ENCODE results near the gene PDE11A.

Gene PDE11A

DNA sequence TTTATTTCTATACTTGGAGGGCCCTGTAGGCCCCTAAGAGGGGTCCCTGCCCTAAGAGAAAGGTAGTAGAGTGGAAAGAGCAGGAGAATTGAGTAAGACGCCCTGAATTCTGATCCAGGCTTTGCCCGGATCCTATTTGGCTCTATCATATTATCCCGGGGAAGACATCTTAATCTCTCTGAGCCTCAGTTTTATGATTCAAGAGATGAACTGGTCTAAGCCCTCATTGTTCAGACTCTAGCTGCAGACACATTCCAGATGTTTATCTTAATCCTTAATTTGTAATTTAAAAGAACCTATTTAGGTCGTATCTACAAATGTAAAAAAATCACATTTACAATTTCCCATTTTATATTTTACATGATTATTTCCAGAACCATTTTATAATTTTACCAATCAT is 459.9 kb downstream of the PDE11A start:
- no peak for TF ChIP-seq FOXP2 (optimal IDR thresholded peaks at IDR 0.05; ENCODE audit: borderline replicate concordance, extremely low read depth, extremely low read length, insufficient read depth)
- no peak for TF ChIP-seq POLR2AphosphoS5 (IDR thresholded peaks at IDR 0.05; ENCODE audit: low read depth, low read length)
- TF ChIP-seq SIN3A (IDR thresholded peaks at IDR 0.05; ENCODE audit: borderline replicate concordance, insufficient read depth, low read length) = no peak
- TF ChIP-seq, protein P1, sequence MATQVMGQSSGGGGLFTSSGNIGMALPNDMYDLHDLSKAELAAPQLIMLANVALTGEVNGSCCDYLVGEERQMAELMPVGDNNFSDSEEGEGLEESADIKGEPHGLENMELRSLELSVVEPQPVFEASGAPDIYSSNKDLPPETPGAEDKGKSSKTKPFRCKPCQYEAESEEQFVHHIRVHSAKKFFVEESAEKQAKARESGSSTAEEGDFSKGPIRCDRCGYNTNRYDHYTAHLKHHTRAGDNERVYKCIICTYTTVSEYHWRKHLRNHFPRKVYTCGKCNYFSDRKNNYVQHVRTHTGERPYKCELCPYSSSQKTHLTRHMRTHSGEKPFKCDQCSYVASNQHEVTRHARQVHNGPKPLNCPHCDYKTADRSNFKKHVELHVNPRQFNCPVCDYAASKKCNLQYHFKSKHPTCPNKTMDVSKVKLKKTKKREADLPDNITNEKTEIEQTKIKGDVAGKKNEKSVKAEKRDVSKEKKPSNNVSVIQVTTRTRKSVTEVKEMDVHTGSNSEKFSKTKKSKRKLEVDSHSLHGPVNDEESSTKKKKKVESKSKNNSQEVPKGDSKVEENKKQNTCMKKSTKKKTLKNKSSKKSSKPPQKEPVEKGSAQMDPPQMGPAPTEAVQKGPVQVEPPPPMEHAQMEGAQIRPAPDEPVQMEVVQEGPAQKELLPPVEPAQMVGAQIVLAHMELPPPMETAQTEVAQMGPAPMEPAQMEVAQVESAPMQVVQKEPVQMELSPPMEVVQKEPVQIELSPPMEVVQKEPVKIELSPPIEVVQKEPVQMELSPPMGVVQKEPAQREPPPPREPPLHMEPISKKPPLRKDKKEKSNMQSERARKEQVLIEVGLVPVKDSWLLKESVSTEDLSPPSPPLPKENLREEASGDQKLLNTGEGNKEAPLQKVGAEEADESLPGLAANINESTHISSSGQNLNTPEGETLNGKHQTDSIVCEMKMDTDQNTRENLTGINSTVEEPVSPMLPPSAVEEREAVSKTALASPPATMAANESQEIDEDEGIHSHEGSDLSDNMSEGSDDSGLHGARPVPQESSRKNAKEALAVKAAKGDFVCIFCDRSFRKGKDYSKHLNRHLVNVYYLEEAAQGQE (IDR thresholded peaks at IDR 0.05; ENCODE audit: insufficient read depth in 1 of 2, low read depth in 2 of 2, low read length in 2 of 2) = no peak
- no peak for TF ChIP-seq TAF1 (IDR thresholded peaks at IDR 0.05; ENCODE audit: borderline replicate concordance, insufficient read depth, low read length)

DNA sequence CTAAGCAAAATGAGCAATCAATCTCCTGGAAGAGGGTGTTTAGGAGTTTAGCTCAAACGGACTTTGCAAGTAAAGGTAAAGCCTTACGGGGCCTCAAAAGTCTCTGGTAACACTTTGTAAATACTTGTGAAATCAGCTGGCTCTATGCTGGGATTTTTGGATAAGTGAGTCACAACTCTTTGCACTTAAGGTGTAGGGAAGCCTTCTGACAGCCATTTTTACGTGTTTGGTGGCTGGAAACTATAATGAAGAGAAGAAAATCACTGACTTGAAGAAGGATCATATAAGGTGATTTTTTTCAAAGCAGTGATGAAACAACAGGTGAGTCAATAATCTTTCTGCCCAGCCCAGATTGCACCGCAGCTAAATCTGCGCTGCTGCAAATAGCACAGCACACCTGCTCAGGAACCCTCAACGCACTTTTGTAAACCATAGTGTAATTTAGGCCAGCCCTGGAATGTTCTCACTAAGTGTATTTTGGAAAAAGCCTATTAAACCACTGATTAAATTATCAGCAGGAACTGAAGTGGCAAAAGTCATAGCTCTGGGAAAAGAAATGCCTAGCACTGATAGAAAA is 461.2 kb downstream of the PDE11A start:
- TF ChIP-seq TAF1 (IDR thresholded peaks at IDR 0.05; ENCODE audit: borderline replicate concordance, insufficient read depth, low read length) = no peak
- TF ChIP-seq FOXP2 (optimal IDR thresholded peaks at IDR 0.05; ENCODE audit: borderline replicate concordance, extremely low read depth, extremely low read length, insufficient read depth) = no peak
- TF ChIP-seq, protein P1 (IDR thresholded peaks at IDR 0.05; ENCODE audit: insufficient read depth in 1 of 2, low read depth in 2 of 2, low read length in 2 of 2) = no peak
- TF ChIP-seq POLR2AphosphoS5 (IDR thresholded peaks at IDR 0.05; ENCODE audit: low read depth, low read length) = no peak
- TF ChIP-seq SIN3A (IDR thresholded peaks at IDR 0.05; ENCODE audit: borderline replicate concordance, insufficient read depth, low read length) = no peak

DNA sequence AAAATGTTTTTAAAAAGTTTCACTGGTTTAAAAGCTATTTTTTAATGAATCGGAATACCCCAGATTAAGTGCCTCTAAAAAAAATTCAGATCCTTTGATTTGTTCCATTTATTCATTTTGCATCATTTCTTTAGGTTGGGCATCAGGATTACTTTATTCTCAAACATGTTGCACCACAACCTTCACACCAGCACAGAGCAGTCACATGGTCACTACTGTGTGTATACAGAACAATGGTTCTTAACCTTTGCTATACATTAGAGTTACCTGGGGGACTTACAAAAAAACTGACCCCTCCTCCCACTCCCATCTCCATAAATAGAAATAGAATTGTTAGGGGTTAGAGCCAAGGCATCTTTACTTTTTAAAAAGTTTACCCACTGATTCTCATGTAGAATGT is 461.8 kb downstream of the PDE11A start:
- TF ChIP-seq FOXP2 (optimal IDR thresholded peaks at IDR 0.05; ENCODE audit: borderline replicate concordance, extremely low read depth, extremely low read length, insufficient read depth) = no peak
- TF ChIP-seq SIN3A (IDR thresholded peaks at IDR 0.05; ENCODE audit: borderline replicate concordance, insufficient read depth, low read length) = no peak
- TF ChIP-seq, protein P1 (IDR thresholded peaks at IDR 0.05; ENCODE audit: insufficient read depth in 1 of 2, low read depth in 2 of 2, low read length in 2 of 2) = no peak
- TF ChIP-seq POLR2AphosphoS5 (IDR thresholded peaks at IDR 0.05; ENCODE audit: low read depth, low read length) = no peak
- no peak for TF ChIP-seq TAF1 (IDR thresholded peaks at IDR 0.05; ENCODE audit: borderline replicate concordance, insufficient read depth, low read length)

DNA sequence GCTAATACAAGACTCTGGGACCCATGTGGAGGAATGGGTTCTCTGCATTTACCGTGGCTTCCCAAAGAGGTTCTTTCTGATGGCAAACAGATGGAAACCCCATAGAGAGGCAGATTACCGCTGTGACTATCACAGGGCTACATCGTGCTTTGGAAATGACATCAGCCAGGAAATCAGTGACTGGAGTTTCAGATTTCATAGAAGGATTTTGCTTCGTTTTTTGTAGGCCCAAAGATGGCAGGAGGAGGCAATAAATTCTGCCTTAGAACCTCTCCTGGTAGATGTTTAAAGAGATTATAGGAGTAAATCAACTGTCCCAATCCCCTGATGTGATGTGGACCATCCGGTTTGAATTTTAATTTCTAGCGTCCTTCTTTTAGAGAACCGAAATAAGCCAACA is 465.9 kb downstream of the PDE11A start:
- TF ChIP-seq SIN3A (IDR thresholded peaks at IDR 0.05; ENCODE audit: borderline replicate concordance, insufficient read depth, low read length) = no peak
- TF ChIP-seq TAF1 (IDR thresholded peaks at IDR 0.05; ENCODE audit: borderline replicate concordance, insufficient read depth, low read length) = no peak
- TF ChIP-seq, protein P1 (IDR thresholded peaks at IDR 0.05; ENCODE audit: insufficient read depth in 1 of 2, low read depth in 2 of 2, low read length in 2 of 2) = no peak
- TF ChIP-seq FOXP2 (optimal IDR thresholded peaks at IDR 0.05; ENCODE audit: borderline replicate concordance, extremely low read depth, extremely low read length, insufficient read depth) = no peak
- TF ChIP-seq POLR2AphosphoS5 (IDR thresholded peaks at IDR 0.05; ENCODE audit: low read depth, low read length) = no peak
